NCI-H748 (cell line): ENCODE data around the gene ITGB6.

Experiments used
- DNase-seq: peaks from one replicate; lab custom pipeline; 2025; ENCODE audit not compliant: unreplicated experiment; lab: John Stamatoyannopoulos, UW

The ITGB6 gene, protein sequence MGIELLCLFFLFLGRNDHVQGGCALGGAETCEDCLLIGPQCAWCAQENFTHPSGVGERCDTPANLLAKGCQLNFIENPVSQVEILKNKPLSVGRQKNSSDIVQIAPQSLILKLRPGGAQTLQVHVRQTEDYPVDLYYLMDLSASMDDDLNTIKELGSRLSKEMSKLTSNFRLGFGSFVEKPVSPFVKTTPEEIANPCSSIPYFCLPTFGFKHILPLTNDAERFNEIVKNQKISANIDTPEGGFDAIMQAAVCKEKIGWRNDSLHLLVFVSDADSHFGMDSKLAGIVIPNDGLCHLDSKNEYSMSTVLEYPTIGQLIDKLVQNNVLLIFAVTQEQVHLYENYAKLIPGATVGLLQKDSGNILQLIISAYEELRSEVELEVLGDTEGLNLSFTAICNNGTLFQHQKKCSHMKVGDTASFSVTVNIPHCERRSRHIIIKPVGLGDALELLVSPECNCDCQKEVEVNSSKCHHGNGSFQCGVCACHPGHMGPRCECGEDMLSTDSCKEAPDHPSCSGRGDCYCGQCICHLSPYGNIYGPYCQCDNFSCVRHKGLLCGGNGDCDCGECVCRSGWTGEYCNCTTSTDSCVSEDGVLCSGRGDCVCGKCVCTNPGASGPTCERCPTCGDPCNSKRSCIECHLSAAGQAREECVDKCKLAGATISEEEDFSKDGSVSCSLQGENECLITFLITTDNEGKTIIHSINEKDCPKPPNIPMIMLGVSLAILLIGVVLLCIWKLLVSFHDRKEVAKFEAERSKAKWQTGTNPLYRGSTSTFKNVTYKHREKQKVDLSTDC

DNA sequence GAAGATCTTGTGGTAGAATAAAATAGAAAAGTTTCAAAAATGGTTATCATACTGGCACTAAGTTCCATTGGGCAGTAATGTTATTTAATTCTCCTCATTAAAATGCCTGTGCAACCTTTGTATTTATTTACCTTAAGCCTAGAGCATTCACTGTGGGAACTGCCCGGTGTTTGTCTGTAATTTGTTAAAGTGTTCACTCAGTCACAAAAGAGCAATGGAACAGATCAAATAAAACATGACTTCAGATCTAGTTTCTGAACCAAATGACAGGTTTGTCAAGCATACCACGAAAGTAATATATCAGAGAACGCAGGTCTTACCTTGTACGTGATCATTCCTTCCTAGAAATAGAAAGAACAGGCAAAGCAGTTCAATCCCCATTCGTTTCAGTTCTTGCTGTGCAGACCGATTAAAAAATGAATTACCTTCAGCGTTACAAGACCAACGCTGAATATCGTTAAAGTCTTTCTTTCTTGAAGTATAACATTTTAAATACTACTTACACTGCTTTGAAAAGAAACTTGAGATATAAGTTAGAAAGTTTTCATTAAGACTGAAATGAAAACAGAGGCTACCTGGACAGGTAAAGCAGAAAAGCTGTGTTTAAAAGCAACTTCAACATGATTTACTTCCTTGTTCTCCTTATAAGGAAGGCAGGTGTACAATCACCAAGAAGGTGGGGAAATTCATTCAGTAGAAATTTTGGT is at the start of gene ITGB6:
TSS of gene ITGB6 (minus strand) at position 590 of the 707 bp plus-strand sequence. CDS start at position 381, 209 bp downstream.
- DNase-seq = peak; percentile 57

DNA sequence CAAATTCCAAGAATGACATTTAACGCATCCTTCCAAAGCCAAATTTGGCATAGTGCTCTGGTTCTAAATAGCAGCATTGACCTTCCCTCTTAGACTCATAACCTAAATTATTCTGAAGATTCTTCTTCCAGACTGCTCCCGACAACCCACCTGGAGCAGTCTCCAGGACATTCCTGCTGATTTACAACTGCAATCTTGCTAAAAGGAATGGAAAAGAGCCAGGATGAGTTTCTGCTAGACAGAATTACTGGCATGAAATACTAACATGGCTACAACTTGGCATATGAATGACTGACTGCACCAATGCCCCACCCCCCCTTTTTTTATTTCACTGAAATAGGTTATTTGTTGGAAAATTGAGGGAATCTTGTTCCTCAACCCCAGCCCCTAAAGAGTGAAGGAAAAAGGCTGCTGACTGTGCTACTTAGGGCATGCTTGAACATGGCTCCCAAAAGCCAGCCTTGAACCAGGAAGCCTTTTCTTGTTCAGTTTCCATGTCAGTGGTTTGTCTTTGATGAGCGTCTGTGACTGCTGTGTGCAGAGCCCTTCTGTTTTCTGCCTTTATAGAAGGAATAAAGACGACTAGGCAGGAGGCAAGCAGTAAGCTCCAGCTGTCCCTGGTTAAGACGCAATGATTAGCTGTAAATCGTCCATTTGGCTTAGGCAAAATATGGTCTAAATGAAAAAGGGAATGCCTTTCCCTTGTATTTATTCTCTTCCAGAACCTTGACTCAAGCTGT is 47.4 kb upstream of the ITGB6 start:
- no peak for DNase-seq

GRCh38 chr2:160246356-160246755 is 46.3 kb upstream of the ITGB6 start:
- DNase-seq = no peak

GRCh38 chr2:160245614-160246155 is 45.6 kb upstream of the ITGB6 start:
- no peak for DNase-seq

DNA sequence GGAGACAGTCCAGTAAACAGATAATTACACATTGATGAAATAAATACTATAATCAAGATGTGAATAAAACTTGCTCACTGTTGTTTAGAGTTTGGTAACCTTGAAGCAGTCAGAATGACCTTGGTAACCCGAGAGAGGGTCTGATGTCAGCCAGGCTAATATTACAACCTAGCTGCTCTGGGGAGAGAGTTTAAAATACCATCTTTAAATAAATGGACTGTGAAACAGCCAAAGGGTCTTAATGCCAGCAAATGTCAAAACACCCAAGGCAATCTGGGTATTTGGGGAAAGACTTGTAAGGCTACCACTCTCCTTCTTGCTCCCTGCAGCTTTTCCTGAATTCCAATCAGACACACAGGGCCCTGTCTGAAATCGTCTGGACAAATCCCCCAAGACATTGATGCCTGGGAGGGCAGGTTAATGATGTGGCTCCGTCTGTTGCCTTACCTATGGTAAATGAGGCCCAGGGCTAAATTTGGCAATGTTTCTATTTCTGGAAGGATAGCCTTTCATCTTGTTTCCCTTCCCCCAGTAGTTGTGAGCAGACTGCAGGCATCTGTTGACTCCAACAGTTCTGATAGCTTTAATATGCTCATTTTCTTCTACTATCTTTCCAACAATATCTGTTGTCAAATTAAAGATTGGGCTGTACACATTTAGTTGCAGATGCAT is 43.0 kb upstream of the ITGB6 start:
- DNase-seq = no peak

- no peak for DNase-seq
Measured at GRCh38 chr2:160241251-160242137, 41.4 kb upstream of the ITGB6 start.

DNA sequence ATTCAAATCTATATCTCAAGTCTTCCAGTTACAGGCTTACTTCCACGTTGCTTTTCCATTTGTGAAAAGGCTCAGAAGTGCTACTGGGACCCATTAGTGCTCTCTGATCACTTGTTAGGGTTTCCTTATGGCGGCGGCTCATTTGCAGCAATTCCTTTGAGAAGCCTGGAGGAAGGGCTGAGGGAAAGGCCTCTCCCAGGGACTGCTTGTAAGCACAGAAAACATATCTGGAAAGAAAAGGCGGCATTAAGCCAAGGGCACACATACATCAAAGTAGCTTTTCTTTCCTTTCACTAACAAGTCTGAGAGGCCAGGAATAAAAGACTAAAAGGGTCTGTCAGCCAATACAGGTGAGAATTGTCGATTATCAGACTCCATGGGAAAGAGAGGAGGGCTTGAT is 39.4 kb upstream of the ITGB6 start:
- DNase-seq = no peak

GRCh38 chr2:160238392-160238791 is 38.3 kb upstream of the ITGB6 start:
- DNase-seq = no peak

- DNase-seq = no peak
Measured at GRCh38 chr2:160232905-160233475, 32.9 kb upstream of the ITGB6 start.

DNA sequence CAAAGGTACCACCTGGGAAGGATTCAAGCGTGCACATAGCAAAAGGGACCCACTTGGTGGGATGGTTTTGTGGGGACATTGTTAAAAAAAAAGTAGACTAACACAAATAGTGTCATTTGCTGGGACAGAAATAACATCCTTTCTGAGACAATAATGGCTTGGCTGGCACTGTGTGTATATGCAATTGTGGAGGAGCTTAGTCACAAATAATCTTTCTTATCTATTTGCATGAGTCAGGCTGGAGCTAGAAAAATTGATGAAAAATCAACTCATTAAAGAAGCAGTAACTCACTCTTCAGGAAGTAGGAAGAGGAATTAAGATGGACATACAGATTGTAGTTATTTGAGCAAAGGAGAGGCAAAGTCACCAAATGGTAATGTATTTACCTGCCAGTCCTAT is 29.5 kb upstream of the ITGB6 start:
- no peak for DNase-seq

GRCh38 chr2:160228141-160228917 is 28.3 kb upstream of the ITGB6 start:
- DNase-seq = no peak

- DNase-seq = no peak
Measured at GRCh38 chr2:160227293-160227915, 27.3 kb upstream of the ITGB6 start.

DNA sequence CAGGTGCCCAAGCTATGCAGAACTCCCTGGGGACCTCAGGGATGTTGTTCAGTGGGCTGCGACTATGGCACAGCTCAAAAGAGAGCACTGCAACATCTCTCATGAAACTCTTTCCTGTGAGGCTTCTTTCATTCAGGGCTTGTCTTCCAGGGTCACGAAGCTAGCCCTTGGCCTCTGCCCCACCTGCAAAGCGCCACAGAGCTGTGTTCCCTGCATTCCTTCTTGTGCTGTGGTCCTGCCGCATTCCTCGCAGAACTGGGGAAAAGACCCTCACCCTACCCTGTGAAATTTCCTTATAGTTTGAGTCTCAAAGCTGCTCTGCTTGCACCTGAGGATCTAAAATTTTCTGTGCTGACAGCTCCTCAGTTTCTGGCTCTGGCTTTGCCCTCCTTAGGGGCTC is 26.3 kb upstream of the ITGB6 start:
- no peak for DNase-seq

GRCh38 chr2:160225722-160226121 is 25.6 kb upstream of the ITGB6 start:
- DNase-seq = no peak

GRCh38 chr2:160224507-160224906 is 24.4 kb upstream of the ITGB6 start:
- no peak for DNase-seq

GRCh38 chr2:160224060-160224459 is 24.0 kb upstream of the ITGB6 start:
- DNase-seq = no peak

GRCh38 chr2:160223560-160223959 is 23.5 kb upstream of the ITGB6 start:
- no peak for DNase-seq
